Measurements from ENCODE around the gene PRSS3.

GRCh38 chr9:33782395-33783152 lies 12.8 kb upstream of the PRSS3 start:
- no peak for TF ChIP-seq CTCF (IDR thresholded peaks at IDR 0.05; ENCODE audit: insufficient read depth, low read length, poor library complexity, severe bottlenecking)
- TF ChIP-seq EZH2phosphoT487 (conservative IDR thresholded peaks at IDR 0.05; ENCODE audit: low read length) = no peak

Data from SU-DHL-6 (cell line).